B cell (primary cell): ENCODE measurements around the gene DYNC1I2. TPM values are rescaled to one million over a fixed set of nuclear protein-coding genes. Genes with fewer than 3 reads are reported as not detected.

Source experiments
- ATAC-seq: fragments of 200-7000 bp; cut with Tn5 transposase; one replicate; pipeline ENCODE4 v1.10.0; 2021; ENCODE audit warnings: low read depth, mild to moderate bottlenecking, moderate number of reproducible peaks, moderate library complexity
- CTCF ChIA-PET: fragments of 350-600 bp; sonication (Branson Sonifier 250); formaldehyde crosslinking; loops from one replicate; lab custom pipeline; 2021; ENCODE audit warnings: antibody characterized with exemption, inconsistent platforms; lab: Charles Lee
- POLR2A ChIA-PET: fragments of 350-600 bp; sonication (Branson Sonifier 250); formaldehyde crosslinking; loops from one replicate; lab custom pipeline; 2021; ENCODE audit warnings: antibody characterized with exemption; lab: Charles Lee
- DNase-seq: peaks from one replicate; pipeline ENCODE4 v3.0.0; 2013
- H2AFZ ChIP-seq: 2 replicates; pipeline ENCODE4 v1.6.1; 2012; ENCODE audit warnings: mild to moderate bottlenecking, low read depth, low read length; ENCODE audit not compliant: insufficient read depth, poor library complexity, severe bottlenecking
- H3K27ac ChIP-seq, 2 donors: 1 replicate in 1 of 2; 2 replicates in 1 of 2; pipeline ENCODE4 v1.5.1; 2012 to 2013; ENCODE audit warnings: low read length in 2 of 2, mild to moderate bottlenecking in 2 of 2, moderate library complexity in 1 of 2
- H3K27me3 ChIP-seq, 4 experiments: fragments of 200-600 bp in 1 of 4; sonication (generic) in 1 of 4; replicated peaks in 1 of 4; 1 replicate in 2 of 4; 2 replicates in 2 of 4; pipeline versions ENCODE4 v1.6.1 to v1.7.0; 2013 to 2016; ENCODE audit warnings: low read length in 3 of 4, mild to moderate bottlenecking in 2 of 4, mixed read lengths in 1 of 4, moderate library complexity in 1 of 4; ENCODE audit not compliant: insufficient read depth in 4 of 4, control insufficient read depth in 3 of 4; ENCODE audit errors: control extremely low read depth in 1 of 4
- H3K36me3 ChIP-seq, 2 experiments: replicated peaks in 1 of 2; 1 replicate in 1 of 2; 2 replicates in 1 of 2; pipeline versions ENCODE4 v1.6.1 to v1.7.1; 2013; ENCODE audit warnings: low read length in 1 of 2; ENCODE audit not compliant: insufficient read depth in 2 of 2, control insufficient read depth in 1 of 2; ENCODE audit errors: control extremely low read depth in 1 of 2, extremely low read depth in 1 of 2
- H3K4me1 ChIP-seq, 2 donors: fragments of 200-600 bp in 1 of 2; sonication (generic) in 1 of 2; 1 replicate in 1 of 2; 2 replicates in 1 of 2; pipeline versions ENCODE4 v1.5.1 to v1.6.1; 2013 to 2017; ENCODE audit warnings: low read length in 2 of 2; ENCODE audit not compliant: control insufficient read depth in 2 of 2, insufficient read depth in 2 of 2
- H3K4me2 ChIP-seq: replicated peaks from 2 replicates; pipeline ENCODE3; 2012; ENCODE audit warnings: mild to moderate bottlenecking, low read depth, low read length; ENCODE audit not compliant: poor library complexity, severe bottlenecking
- H3K4me3 ChIP-seq, 5 experiments: fragments of 200-600 bp in 1 of 5; sonication (generic) in 1 of 5; 1 replicate in 3 of 5; 2 replicates in 2 of 5; pipeline versions ENCODE4 v1.5.1 to v1.7.0; 2011 to 2016; ENCODE audit warnings: low read length in 4 of 5, mild to moderate bottlenecking in 4 of 5, low read depth in 2 of 5, control low read depth in 1 of 5, moderate library complexity in 1 of 5; ENCODE audit not compliant: insufficient read depth in 1 of 5; ENCODE audit errors: control extremely low read depth in 1 of 5, extremely low read depth in 1 of 5
- H3K79me2 ChIP-seq: fragments of 200-600 bp; sonication (generic); one replicate; pipeline ENCODE4 v1.6.0; 2016; ENCODE audit warnings: low read length; ENCODE audit not compliant: control insufficient read depth, insufficient read depth
- H3K9ac ChIP-seq: fragments of 200-600 bp; sonication (generic); 2 replicates; pipeline ENCODE4 v1.6.1; 2017; ENCODE audit warnings: mild to moderate bottlenecking, low read length, moderate library complexity
- H3K9me3 ChIP-seq, 3 donors: one replicate each; pipeline versions ENCODE4 v1.6.1 to v1.7.1; 2013; ENCODE audit warnings: low read length in 2 of 3; ENCODE audit not compliant: control insufficient read depth in 2 of 3, insufficient read depth in 1 of 3; ENCODE audit errors: control extremely low read depth in 1 of 3
- H4K20me1 ChIP-seq: 2 replicates; pipeline ENCODE4 v1.6.0; 2012; ENCODE audit warnings: mild to moderate bottlenecking, low read length; ENCODE audit not compliant: insufficient read depth, control insufficient read depth, poor library complexity, severe bottlenecking
- H3K27ac Mint-ChIP-seq: one replicate; pipeline ENCODE4 v1.8.0; 2021; ENCODE audit warnings: mixed read lengths
- H3K27me3 Mint-ChIP-seq: one replicate; pipeline ENCODE4 v1.8.0; 2021; ENCODE audit warnings: mixed read lengths
- H3K4me1 Mint-ChIP-seq: one replicate; pipeline ENCODE4 v1.8.0; 2021; ENCODE audit warnings: mixed read lengths
- H3K4me3 Mint-ChIP-seq: one replicate; pipeline ENCODE4 v1.8.0; 2021; ENCODE audit warnings: mixed read lengths
- H3K9me3 Mint-ChIP-seq: one replicate; pipeline ENCODE4 v1.8.0; 2022; ENCODE audit warnings: mixed read lengths; ENCODE audit not compliant: insufficient read depth
- CTCF ChIP-seq: fragments of 200-600 bp; IDR thresholded peaks from one replicate; pipeline ENCODE4 v1.8.0; 2022; ENCODE audit warnings: antibody characterized with exemption, mild to moderate bottlenecking
- EZH2 ChIP-seq: IDR thresholded peaks from 2 replicates; pipeline ENCODE4 v1.6.1; 2012; ENCODE audit warnings: borderline replicate concordance, low read depth, mild to moderate bottlenecking, moderate library complexity, low read length; ENCODE audit not compliant: insufficient read depth, poor library complexity, severe bottlenecking
- WGBS: methylation state at CpG from one replicate; pipeline ENCODE4 v1.1.5; 2013; ENCODE audit warnings: missing lambda C conversion rate; ENCODE audit not compliant: insufficient coverage; 5-methylcytosine and 5-hydroxymethylcytosine counted together
- intact Hi-C: fragments of 100-400 bp; cut with micrococcal nuclease; formaldehyde crosslinking; loops from one replicate; pipeline ENCODE4 v1.10.0; 2022
- polyA plus RNA-seq: library from polyadenylated mRNA; depleted of rRNA; stranded (reverse); fragments of >200 nt; gene quantifications from 2 replicates; pipeline ENCODE4 v1.2.3, GENCODE V29; 2012
- total RNA-seq, 2 donors: library from RNA; stranded (reverse); fragments of 120-200 nt in 1 of 2; gene quantifications; 1 replicate in 1 of 2; 2 replicates in 1 of 2; pipeline versions ENCODE4 v1.2.3 to v1.2.4, GENCODE V29; 2013 to 2022

Gene DYNC1I2
- total and polyA plus RNA-seq, 2 donors (not counting 1 experiment from before 2014, with no cell fraction given): 20.4 to 57.6 TPM

- H3K79me2 ChIP-seq: no peaks in the 10 kb centered on the region
- no peak overlapping the region for H3K4me2 ChIP-seq
- Mint-ChIP-seq H3K4me3 (no peak overlapping the region), H3K27ac (no peak overlapping the region), H3K27me3 (no peaks in the 10 kb centered on the region), H3K4me1 (peaks cover 3% of the 10 kb centered on the region), H3K9me3 (no peaks in the 10 kb centered on the region)
- no peak overlapping the region for H3K4me3 ChIP-seq
- ChIA-PET CTCF (interaction anchor here (1.1 kb wide), 1 partner anchor 19 kb away, joined by 4 read pairs; no protein-coding TSS in a partner anchor), POLR2A (no interaction called here)
- H3K4me1 ChIP-seq: no peaks in the 10 kb centered on the region
- no peak overlapping the region for H3K27ac ChIP-seq
- TF ChIP-seq EZH2 (no peak), CTCF (no peak)
- ATAC-seq (no peak), DNase-seq (no peak)
- H3K27me3 ChIP-seq: no peaks in the 10 kb centered on the region
- WGBS: 100% methylated on average over 1 of the region's 3 CpGs
- no peak overlapping the region for H2AFZ ChIP-seq
- no peak overlapping the region for H3K9ac ChIP-seq
- intact Hi-C loops: no loop called here
- peaks cover 4 to 33% of the 10 kb centered on the region in 2 experiments for H3K36me3 ChIP-seq
- H4K20me1 ChIP-seq: no peaks in the 10 kb centered on the region
- H3K9me3 ChIP-seq: no peaks in the 10 kb centered on the region
These were observed 104.9 kb downstream of the DYNC1I2 start for GRCh38 chr2:171792157-171792556.

- Mint-ChIP-seq H3K27me3 (no peaks in the 10 kb centered on the region), H3K27ac (no peak overlapping the region), H3K4me3 (no peak overlapping the region), H3K9me3 (no peaks in the 10 kb centered on the region), H3K4me1 (peaks cover 3% of the 10 kb centered on the region)
- Histone ChIP-seq H3K36me3 (peaks cover 4 to 26% of the 10 kb centered on the region in 2 experiments), H3K9ac (no peak overlapping the region), H3K79me2 (no peaks in the 10 kb centered on the region), H4K20me1 (no peaks in the 10 kb centered on the region), H3K27me3 (no peaks in the 10 kb centered on the region), H3K9me3 (no peaks in the 10 kb centered on the region), H3K4me1 (no peaks in the 10 kb centered on the region), H3K4me2 (no peak overlapping the region), H2AFZ (no peak overlapping the region), H3K27ac (no peak overlapping the region), H3K4me3 (no peak overlapping the region)
- ATAC-seq (no peak), DNase-seq (no peak)
- ChIA-PET CTCF (no interaction called here), POLR2A (no interaction called here)
- TF ChIP-seq EZH2 (no peak), CTCF (no peak)
- intact Hi-C loops: no loop called here
- 89% methylated on average over 1 of the region's 4 CpGs for WGBS
These were observed 105.8 kb downstream of the DYNC1I2 start for GRCh38 chr2:171792886-171793580.
